GM12891 (cell line): Measurements from ENCODE around the gene NLRP5.

Experiments used
- POLR2A ChIP-seq: IDR thresholded peaks from 2 replicates; pipeline ENCODE4 v1.6.1; 2011; ENCODE audit warnings: low read depth, low read length, control low read depth
- POLR2AphosphoS5 ChIP-seq: IDR thresholded peaks from 2 replicates; pipeline ENCODE4 v1.6.1; 2011; ENCODE audit warnings: low read depth, low read length, control low read depth
- SPI1 ChIP-seq: IDR thresholded peaks from 2 replicates; pipeline ENCODE4 v1.6.1; 2011; ENCODE audit warnings: low read depth, low read length, control low read depth
- TAF1 ChIP-seq: IDR thresholded peaks from 2 replicates; pipeline ENCODE4 v1.6.1; 2011; ENCODE audit warnings: low read depth, low read length, control low read depth

DNA sequence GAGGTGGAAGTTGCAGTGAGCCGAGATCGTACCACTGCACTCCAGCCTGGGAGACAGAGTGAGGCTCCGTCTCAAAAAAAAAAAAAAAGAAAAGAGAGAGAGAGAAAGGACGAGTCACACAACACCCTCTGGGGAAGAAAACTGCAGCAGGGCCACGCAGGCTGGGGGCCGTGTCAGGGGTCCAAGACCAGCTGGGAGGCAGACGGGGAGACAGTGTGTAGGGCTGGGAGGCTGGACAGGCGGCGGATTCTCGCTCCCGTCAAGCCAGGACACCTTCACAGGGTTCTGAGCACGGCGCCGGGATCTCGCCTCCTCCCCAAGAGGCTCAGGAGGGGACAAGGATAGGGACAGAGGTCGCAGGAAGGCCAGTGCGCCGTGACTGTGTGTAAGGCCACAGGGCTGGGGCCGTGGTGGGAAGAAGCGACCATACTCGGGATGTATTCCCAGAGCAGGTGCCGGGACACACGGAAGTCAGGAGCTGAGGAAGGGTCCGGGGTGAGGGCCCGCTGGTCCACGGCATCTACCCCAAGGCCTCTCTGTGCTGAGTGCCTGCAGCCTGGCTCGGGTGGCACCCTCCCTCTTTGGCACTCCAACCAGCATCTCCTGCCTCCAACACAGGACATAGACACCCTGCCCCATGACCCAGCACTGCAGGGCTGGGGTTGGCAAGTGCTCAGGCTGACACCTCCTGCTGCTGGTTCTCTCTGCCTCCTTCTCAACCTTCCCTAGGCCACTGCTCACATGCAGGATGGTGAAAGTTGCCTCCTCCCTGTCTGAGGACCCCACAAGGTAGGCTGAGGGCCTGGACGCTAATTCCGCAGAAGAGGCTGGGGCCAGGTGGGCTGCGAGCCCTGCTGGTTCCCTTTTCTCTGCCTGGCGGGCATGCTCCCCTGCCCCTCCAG is 113.3 kb downstream of the NLRP5 start:
- TF ChIP-seq POLR2A, result no peak
- TF ChIP-seq TAF1, result no peak
- TF ChIP-seq SPI1, result no peak
- no peak for TF ChIP-seq POLR2AphosphoS5
